Measurements from ENCODE around the gene MKLN1. TPM values are rescaled to one million over a fixed set of nuclear protein-coding genes. Genes with fewer than 3 reads are reported as not detected.

MKLN1 gene
- total RNA-seq, 1 experiment from 2014 or later = 90.2 TPM

DNA sequence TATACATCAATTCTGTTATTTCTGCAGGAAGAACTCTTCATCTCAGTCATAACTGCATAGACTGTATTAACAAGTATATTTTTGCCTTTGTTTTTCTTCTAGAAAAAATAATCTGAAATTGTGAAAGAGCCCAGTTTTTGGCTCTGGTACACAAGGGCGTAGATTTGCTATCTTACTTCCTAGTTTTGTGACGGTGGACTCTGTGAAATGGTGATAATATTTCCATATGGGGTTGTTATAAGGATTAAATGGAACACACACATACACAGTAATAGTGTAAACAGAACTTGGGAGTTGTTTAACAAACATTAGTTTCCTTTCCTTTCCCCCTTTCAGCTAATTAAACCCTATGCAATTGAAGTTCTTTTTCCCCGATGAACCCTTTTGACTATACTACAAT is 108.7 kb downstream of the MKLN1 start:
- Histone ChIP-seq H3K27ac (ENCODE audit: low read depth, low read length, poor library complexity, severe bottlenecking) (no peak overlapping the region), H3K4me3 (ENCODE audit: low read depth, low read length, poor library complexity, severe bottlenecking) (no peak overlapping the region), H3K4me1 (ENCODE audit: insufficient read depth, low read length, poor library complexity, severe bottlenecking) (no peaks in the 10 kb centered on the region), H3K27me3 (replicated peaks; ENCODE audit: insufficient read depth, low read depth, low read length, poor library complexity) (no peaks in the 10 kb centered on the region), H3K36me3 (ENCODE audit: insufficient read depth, low read length, poor library complexity, severe bottlenecking) (peaks cover 56% of the 10 kb centered on the region), H3K9me3 (ENCODE audit: low read depth, low read length, poor library complexity, severe bottlenecking) (peaks cover 16% of the 10 kb centered on the region)
- DNase-seq (ENCODE audit: low spot score) = no peak
- ChIA-PET CTCF (no interaction called here), POLR2A (ENCODE audit: low non-redundant PET) (no interaction called here)
- TF ChIP-seq, protein P1, sequence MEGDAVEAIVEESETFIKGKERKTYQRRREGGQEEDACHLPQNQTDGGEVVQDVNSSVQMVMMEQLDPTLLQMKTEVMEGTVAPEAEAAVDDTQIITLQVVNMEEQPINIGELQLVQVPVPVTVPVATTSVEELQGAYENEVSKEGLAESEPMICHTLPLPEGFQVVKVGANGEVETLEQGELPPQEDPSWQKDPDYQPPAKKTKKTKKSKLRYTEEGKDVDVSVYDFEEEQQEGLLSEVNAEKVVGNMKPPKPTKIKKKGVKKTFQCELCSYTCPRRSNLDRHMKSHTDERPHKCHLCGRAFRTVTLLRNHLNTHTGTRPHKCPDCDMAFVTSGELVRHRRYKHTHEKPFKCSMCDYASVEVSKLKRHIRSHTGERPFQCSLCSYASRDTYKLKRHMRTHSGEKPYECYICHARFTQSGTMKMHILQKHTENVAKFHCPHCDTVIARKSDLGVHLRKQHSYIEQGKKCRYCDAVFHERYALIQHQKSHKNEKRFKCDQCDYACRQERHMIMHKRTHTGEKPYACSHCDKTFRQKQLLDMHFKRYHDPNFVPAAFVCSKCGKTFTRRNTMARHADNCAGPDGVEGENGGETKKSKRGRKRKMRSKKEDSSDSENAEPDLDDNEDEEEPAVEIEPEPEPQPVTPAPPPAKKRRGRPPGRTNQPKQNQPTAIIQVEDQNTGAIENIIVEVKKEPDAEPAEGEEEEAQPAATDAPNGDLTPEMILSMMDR (conservative IDR thresholded peaks at IDR 0.05; ENCODE audit: low read depth, low read length) = no peak
- TF ChIP-seq EZH2 (IDR thresholded peaks at IDR 0.05; ENCODE audit: borderline replicate concordance, low read depth, low read length, poor library complexity, severe bottlenecking) = no peak
- intact Hi-C loops (cut with micrococcal nuclease; ENCODE audit: unreplicated experiment) = no loop called here
- BruUV-seq (replicated peaks) = no TSS peak

DNA sequence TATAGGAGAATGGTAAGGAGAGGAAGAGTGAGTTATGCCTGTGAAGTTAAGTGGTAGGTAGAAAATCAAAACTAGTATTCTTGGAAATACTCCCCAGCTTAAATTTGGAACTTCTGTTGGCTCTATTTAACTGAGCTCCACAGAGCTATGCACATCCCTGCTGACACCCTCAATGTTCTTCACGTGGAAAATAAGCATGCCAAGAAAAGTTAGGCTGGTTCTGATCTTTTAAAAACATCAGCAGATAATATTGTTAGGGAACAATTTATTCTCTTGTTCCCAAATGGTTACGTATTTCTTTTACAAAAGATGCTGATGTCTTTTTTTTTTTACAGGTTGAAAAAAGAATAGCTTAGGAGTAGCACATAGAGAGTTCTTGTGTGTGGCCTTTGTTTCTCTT is 111.3 kb downstream of the MKLN1 start:
- Histone ChIP-seq H3K4me3 (ENCODE audit: low read depth, low read length, poor library complexity, severe bottlenecking) (no peak overlapping the region), H3K36me3 (ENCODE audit: insufficient read depth, low read length, poor library complexity, severe bottlenecking) (peaks cover 57% of the 10 kb centered on the region), H3K27ac (ENCODE audit: low read depth, low read length, poor library complexity, severe bottlenecking) (no peak overlapping the region), H3K4me1 (ENCODE audit: insufficient read depth, low read length, poor library complexity, severe bottlenecking) (no peaks in the 10 kb centered on the region), H3K9me3 (ENCODE audit: low read depth, low read length, poor library complexity, severe bottlenecking) (peaks cover 16% of the 10 kb centered on the region), H3K27me3 (replicated peaks; ENCODE audit: insufficient read depth, low read depth, low read length, poor library complexity) (no peaks in the 10 kb centered on the region)
- BruUV-seq (replicated peaks) = no TSS peak
- DNase-seq (ENCODE audit: low spot score) = no peak
- intact Hi-C loops (cut with micrococcal nuclease; ENCODE audit: unreplicated experiment) = no loop called here
- POLR2A ChIA-PET (ENCODE audit: low non-redundant PET) = no interaction called here
- TF ChIP-seq EZH2 (IDR thresholded peaks at IDR 0.05; ENCODE audit: borderline replicate concordance, low read depth, low read length, poor library complexity, severe bottlenecking) = no peak
- CTCF ChIA-PET = no interaction called here

DNA sequence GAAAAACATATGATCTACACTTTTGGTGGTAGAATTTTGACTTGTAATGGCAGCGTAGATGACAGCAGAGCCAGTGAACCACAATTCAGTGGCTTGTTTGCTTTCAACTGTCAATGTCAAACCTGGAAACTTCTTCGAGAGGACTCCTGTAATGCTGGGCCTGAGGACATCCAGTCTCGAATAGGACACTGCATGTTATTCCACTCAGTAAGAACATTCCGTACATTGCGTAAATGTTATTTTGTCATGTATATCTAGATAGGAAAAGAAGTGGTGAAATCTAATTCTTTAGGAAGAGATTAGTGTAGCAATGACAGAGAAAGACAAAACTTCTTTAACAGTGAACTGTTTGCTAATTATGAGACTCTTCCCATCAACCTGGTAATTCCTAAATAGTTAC is 115.8 kb downstream of the MKLN1 start:
- ChIA-PET POLR2A (ENCODE audit: low non-redundant PET) (interaction anchor here (0.6 kb wide), 1 partner anchor 15 kb away, joined by 3 read pairs; no protein-coding TSS in a partner anchor), CTCF (no interaction called here)
- H3K27ac ChIP-seq (ENCODE audit: low read depth, low read length, poor library complexity, severe bottlenecking) = no peak overlapping the region
- H3K4me1 ChIP-seq (ENCODE audit: insufficient read depth, low read length, poor library complexity, severe bottlenecking) = no peaks in the 10 kb centered on the region
- peaks cover 40% of the 10 kb centered on the region for H3K36me3 ChIP-seq (ENCODE audit: insufficient read depth, low read length, poor library complexity, severe bottlenecking)
- no peak overlapping the region for H3K4me3 ChIP-seq (ENCODE audit: low read depth, low read length, poor library complexity, severe bottlenecking)
- H3K9me3 ChIP-seq (ENCODE audit: low read depth, low read length, poor library complexity, severe bottlenecking) = peaks cover 16% of the 10 kb centered on the region
- no TSS peak for BruUV-seq (replicated peaks)
- no peak for TF ChIP-seq EZH2 (IDR thresholded peaks at IDR 0.05; ENCODE audit: borderline replicate concordance, low read depth, low read length, poor library complexity, severe bottlenecking)
- TF ChIP-seq, protein P1 (conservative IDR thresholded peaks at IDR 0.05; ENCODE audit: low read depth, low read length) = no peak
- intact Hi-C loops (cut with micrococcal nuclease; ENCODE audit: unreplicated experiment) = no loop called here
- DNase-seq (ENCODE audit: low spot score) = no peak
- H3K27me3 ChIP-seq (replicated peaks; ENCODE audit: insufficient read depth, low read depth, low read length, poor library complexity) = no peaks in the 10 kb centered on the region

DNA sequence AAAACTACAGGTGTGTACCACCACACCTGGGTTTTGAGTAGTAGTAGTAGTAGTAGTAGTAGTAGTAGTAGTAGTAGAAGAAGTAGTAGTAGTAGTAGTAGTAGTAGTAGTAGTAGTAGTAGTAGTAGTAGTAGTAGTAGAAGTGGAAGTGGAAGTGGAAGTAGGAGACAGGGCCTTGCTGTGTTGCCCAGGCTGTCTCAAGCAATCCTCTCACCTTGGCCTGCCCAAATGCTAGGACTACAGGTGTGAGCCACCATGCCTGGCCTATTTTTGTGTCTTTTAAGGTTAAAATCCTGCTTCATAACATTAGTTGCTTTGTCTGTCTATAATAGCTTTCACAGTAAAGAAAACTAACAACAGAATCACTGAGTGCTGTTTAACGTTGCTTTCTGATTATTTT is 117.0 kb downstream of the MKLN1 start:
- DNase-seq (ENCODE audit: low spot score) = no peak
- Histone ChIP-seq H3K9me3 (ENCODE audit: low read depth, low read length, poor library complexity, severe bottlenecking) (peaks cover 16% of the 10 kb centered on the region), H3K36me3 (ENCODE audit: insufficient read depth, low read length, poor library complexity, severe bottlenecking) (peaks cover 36% of the 10 kb centered on the region), H3K27me3 (replicated peaks; ENCODE audit: insufficient read depth, low read depth, low read length, poor library complexity) (no peaks in the 10 kb centered on the region), H3K27ac (ENCODE audit: low read depth, low read length, poor library complexity, severe bottlenecking) (no peak overlapping the region), H3K4me1 (ENCODE audit: insufficient read depth, low read length, poor library complexity, severe bottlenecking) (no peaks in the 10 kb centered on the region), H3K4me3 (ENCODE audit: low read depth, low read length, poor library complexity, severe bottlenecking) (no peak overlapping the region)
- POLR2A ChIA-PET (ENCODE audit: low non-redundant PET) = no interaction called here
- BruUV-seq (replicated peaks) = no TSS peak
- intact Hi-C loops (cut with micrococcal nuclease; ENCODE audit: unreplicated experiment) = no loop called here
- CTCF ChIA-PET = no interaction called here
- no peak for TF ChIP-seq EZH2 (IDR thresholded peaks at IDR 0.05; ENCODE audit: borderline replicate concordance, low read depth, low read length, poor library complexity, severe bottlenecking)
- TF ChIP-seq, protein P1 (conservative IDR thresholded peaks at IDR 0.05; ENCODE audit: low read depth, low read length) = no peak
